T-helper 2 cell (primary cell): ENCODE data around the gene STK11.
A peak's percentile ranks its signal among the peaks of the same experiment; 100 is the strongest.
"Not testable (repeated sequence)": the region's sequence is repeated elsewhere in the genome, so short reads cannot be mapped to it uniquely, and the experiment has no call there.

Experiments used
- DNase-seq, 5 experiments: peaks; one replicate each; pipeline versions ENCODE4 v3.0.0 to v3.0.0-alpha.2; 2012 to 2022

The STK11 gene

DNA sequence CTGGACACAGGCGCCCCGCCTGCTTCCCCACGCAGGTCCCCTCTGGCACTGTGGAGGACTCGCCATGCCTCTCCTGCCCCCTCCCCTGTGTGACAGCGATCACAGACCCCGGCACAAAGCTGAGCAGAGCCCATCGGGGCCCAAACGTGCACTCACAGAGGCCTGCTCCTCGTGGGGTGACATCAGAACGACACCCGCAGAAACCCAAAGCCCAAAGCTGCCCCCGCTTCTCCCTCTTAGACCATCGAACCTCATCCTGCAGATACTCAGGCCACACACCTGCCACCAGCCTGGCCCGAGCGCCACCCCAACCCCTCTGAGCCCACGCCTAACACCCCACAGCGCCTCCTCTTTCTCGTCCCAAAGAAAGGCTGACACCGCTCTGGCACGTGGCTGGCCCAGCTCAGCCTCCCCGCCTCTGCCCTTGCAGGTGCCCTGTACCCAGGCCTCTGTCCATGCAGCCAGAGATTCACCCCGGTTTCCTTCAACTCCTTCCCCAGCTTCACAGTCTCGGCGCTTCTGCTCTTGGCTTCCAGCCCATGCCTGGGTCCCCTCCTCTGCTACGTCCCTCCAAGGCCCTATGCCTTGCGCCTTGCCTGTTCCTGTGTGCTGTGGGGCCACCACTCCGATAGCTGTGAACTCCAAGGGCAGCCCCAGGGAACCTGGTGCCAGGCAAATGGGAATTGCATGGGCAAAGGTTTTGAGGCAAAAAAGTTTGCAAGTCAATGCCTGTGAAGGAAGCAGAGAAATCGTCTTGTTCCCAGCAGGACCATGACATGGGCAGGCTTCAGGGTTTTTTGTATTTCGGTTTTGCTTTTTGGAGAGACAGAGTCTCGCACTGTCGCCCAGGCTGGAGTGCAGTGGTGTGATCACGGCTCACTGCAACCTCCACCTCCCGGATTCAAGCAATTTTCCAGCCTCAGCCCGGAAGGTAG, 33.1 kb downstream of the STK11 start:
- DNase-seq = no peak

DNA sequence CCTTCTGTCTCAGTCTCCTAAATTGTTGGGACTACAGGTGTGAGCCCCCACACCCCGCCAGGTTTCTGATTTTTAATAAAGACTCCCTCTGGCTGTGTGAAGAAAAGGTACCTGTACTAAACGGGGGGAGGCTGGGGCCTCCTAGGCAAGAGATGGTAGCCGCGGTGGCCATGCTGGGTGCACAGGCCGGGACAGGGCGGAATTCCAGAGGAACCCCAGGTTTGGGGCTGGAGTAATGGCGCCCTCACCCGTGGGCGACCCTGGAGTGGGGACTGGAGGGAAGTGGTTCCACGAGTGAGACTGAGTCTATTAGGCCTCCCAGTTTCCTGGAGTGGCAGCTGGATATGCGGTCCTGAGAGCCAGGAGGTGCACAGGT, 33.8 kb downstream of the STK11 start:
- DNase-seq = no peak

DNA sequence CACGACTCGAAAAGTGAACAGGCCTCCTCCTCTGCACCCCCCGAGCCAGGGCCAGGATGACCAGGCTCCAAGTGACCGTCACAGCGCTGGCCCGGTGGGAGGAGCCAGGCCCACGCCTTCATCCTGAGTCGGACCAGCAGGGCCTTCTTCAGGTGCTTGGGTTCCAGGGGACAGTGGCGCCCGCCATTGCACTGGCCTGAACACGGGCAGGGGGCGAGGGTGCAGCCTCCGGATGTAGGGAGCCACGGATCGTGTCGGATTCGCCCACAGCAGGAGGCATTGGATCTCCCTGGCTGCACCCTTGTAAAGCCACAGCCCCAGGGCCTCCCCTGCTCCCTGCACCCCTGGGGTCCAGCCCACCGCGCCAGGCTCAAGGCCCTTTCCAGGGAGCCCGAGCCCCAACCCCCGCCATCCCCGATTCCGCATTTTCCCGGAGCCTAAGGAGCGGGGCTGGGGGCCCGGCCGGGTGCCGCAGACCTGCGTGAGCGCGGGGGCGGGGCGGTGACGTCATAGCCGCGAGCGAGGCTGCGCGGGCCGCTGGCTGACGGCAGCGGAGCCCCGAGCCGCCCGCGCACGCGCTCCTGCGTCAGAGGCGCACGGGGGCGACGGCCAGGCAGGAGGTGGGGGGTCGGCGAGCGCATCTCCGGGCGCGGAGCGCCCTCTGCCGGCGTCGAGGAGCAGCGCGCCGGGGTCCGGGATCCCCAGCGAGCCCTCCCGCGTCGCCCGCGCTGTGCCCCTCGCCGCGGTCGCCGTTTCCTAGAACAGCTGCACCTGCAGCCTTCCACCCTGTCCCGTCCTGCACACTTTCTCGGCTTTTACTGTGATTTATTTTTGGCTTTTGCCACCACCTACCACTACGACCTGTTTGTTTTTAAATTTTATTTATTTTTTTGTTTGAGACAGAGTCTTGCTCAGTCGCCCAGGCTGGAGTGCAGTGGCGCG, 34.5 kb downstream of the STK11 start:
- DNase-seq = peak; percentile 89 to 94 (median 93)

DNA sequence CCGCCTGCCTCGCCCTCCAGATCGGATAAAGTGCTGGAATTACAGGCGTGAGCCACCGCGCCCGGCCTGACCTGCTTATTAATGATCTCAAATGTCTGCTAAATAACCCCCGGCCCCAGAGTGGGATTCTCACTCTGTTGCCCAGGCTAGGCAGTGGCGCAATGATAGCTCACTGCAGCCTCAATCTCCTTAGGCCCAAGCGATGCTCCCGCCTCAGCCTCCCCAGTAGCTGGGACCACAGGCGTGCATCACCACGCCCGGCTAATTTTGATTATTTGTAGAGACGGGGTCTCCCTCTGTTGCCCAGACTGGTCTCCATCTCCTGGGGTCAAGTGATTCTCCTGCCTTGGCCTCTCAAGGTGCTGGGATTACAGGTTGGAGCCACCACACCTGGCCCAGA, 35.3 kb downstream of the STK11 start:
- no peak for DNase-seq

DNA sequence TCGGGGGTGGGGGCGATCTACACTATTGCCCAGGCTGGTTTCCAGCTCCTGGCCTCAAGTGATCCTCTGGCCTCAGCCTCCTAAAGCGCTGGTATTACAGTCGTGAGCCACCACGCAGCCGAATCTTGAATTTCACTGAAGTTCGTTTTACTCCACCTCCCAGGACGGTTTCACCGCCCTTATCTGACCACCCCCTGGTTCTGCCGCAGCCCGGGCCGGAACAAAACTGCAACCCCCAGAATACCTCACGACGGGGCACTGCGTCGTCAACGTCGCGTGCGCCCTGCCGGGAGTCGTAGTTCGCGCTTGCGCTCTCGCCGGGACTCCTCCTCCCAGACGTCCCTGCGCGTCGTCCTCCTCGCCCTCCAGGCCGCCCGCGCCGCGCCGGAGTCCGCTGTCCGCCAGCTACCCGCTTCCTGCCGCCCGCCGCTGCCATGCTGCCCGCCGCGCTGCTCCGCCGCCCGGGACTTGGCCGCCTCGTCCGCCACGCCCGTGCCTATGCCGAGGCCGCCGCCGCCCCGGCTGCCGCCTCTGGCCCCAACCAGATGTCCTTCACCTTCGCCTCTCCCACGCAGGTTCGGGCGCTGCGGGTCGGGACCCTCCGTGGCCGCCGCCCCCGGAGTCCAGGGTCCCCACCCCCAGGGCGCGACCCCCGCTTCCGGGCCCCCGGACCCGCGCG, 36.0 kb downstream of the STK11 start, which contains the start of gene ATP5F1D:
TSS of gene ATP5F1D (plus strand) at position 335 of the 679 bp plus-strand sequence. CDS start at position 435, 100 bp downstream.
- DNase-seq = peak; percentile 74 to 96 (median 87)

DNA sequence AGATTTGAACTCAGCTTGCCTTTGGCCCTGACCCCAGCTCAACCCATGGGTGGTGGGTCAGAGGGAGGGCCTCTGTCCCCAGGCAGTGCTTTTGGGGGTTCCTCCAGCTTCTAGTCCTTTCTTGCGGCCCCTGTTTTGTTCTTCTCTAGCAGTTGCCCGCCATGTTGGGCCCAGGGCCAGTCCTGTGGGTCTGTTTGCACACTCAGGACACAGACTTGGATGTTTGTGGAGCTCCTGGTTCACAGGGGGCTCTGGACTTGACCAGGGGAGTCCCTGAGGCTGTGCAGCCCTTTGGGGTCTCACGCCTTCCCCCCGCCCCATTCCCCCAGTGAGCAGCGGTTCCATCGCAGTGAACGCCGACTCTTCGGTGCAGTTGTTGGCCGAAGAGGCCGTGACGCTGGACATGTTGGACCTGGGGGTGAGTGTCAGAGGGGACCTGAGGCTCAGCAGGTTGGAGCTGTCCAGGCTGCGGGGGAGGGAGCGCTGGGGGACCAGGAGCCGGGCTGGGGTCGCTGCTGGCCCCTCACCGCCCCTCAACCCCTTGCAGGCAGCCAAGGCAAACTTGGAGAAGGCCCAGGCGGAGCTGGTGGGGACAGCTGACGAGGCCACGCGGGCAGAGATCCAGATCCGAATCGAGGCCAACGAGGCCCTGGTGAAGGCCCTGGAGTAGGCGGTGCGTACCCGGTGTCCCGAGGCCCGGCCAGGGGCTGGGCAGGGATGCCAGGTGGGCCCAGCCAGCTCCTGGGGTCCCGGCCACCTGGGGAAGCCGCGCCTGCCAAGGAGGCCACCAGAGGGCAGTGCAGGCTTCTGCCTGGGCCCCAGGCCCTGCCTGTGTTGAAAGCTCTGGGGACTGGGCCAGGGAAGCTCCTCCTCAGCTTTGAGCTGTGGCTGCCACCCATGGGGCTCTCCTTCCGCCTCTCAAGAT, 38.5 kb downstream of the STK11 start:
- DNase-seq = peak; percentile 66 to 85 (median 77)

DNA sequence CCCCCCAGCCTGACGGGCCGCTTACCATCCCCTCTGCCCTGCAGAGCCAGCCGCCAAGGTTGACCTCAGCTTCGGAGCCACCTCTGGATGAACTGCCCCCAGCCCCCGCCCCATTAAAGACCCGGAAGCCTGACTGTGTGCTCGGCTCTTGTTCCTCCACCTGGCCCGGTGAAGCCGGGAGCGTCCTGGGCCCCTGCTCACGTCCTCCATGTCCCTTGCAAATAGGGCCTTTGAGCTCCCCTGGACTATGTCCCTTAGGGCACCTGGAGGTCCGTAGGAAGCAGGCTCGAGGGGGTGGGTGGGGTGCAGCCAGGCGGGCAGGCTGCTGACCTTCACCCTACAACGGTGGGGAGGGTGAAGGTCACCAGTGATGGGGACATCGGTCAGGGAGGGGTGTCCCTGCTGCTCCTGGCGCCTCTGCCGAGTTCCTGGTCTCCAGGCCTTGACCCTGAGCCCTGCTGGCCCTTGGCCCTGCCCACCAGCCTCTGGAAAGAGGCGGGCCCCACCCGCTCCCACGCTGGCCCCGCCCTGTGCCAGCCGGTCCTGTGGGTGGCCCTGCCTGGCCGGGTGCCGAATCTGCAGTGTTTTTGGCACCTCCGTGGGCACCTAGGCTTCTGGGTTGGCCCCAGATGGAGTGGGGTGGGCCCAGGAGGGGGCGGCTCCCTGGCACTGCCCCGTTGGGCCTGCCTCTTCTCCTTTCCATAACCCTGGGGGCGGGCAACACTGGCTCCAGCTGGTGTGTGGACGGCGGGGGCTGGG, 39.3 kb downstream of the STK11 start:
- no peak for DNase-seq

DNA sequence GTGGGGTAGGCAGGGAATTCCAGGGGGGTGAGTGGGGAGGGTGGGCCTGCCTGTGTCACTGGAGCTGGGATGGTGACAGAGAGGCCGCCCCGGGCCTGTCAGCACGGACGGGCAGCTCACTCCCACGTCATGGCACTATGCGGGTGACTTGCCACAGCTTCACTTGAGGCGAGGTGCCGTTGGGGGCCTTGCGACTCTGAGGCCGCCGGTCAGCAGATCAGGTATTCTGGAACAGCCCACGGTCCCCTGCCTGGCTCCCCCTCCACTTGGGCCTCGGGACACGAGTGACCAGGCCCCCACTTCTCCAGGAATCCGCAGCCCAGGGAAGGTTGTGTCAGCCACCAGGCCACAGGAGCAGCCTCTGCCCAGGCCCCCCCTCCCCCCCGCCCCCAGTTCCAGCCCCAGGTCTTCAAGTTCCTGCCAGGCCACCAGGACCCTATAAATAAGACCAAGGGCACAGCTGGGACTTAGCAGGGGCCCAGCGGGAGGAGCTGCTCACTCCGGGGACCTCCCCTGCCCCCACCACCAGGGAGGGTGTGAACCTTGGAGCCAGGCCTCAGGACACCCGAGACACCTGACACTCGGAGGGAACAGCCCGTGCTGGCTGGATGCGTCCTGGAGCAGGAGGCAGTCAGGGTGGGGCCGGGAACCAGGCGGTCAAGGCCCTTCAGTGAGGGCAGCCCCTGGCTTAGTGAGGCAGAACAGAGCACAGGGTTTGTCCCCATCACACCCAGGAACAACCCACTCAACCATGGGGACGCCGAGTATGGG, 40.1 kb downstream of the STK11 start:
- no peak for DNase-seq

DNA sequence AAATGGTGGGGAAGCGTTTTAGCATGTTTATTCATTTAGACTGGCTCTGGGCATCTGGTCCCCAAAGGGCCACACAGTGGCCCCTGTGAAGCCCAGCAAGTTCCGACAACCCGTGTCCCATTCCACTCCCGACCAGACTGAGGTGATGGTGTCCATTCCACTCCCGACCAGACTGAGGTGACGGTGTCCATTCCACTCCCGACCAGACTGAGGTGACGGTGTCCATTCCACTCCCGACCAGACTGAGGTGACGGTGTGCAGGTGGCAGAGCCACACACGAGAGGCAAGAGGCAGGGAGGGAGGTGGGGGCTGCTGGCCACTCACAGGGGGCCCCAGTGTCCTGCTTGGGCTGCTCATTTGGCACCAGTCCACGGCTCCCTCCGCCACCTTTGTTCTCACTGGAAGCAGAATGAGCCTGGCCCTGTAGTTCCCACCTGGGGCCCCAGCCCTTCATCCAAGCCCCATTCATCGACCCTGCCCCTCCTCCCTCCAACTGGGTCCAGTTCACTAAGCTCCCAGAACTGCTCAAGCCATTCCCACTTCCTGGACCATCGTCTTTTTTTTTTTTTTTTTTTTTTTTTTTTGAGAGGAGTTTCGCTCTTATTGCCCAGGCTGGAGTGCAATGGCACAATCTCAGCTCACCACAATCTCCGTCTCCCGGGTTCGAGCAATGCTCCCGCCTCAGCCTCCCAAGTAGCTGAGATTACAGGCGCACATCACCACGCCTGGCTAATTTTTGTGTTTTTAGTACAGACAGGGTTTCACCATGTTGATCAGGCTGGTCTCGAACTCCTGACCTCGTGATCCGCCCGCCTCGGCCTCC, 40.9 kb downstream of the STK11 start:
- DNase-seq = not testable (repeated sequence)

DNA sequence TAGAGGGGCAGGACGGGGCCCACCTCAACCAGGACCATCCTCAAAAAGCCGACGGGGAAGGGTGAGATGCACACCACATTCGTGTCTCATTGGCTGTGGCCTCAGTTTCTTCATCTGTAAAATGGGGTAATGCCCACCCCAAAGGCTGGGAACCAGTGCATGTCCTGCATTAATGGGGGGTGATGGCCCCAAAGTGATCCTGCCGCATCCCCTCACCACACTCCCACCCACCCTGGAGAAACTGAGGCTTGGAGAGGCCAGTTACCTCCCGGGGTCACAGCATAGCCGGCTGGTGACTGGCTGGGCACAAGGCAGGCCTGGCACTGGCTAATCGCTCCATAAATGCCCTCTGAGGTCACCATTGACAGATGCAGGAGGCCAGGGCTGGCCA, 42.2 kb downstream of the STK11 start:
- no peak for DNase-seq

DNA sequence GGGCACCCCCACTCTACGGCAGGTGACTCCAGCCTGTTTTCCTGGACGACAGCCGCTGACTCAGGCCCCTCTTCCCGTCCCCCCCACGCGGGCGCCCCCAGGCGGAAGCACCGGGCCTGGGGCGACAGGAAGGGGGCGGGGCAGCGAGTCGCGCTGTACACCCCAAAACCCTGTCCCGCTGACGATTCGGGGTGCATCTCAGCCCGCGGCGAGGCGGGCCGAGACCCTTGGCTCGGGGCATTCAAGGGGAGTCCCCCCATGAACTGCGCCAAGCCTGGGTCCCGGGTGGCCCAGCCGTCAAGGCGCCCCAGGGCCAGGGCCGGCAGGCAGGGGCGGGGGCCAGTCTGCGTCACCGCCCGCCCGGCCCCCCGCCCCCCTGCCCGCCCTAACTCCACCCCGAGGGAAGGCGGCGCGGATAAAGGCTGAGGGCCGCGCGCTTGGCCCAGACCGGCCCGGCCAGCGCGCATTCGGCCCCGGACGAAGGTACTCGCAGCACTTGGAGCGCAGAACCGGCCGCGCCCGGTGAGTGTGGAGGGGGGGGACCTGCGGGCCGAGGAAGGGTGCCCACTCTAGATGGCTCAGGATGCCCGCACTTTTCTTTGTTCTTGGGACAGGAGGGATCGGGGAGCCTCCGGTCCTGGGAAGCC, 42.7 kb downstream of the STK11 start, which contains the start of gene MIDN:
TSS of gene MIDN (plus strand) at position 445 of the 647 bp plus-strand sequence. CDS start 1,714 bp downstream, outside the sequence.
- peak in 4 of 5 experiments; percentile 63 to 80 (median 71) for DNase-seq

DNA sequence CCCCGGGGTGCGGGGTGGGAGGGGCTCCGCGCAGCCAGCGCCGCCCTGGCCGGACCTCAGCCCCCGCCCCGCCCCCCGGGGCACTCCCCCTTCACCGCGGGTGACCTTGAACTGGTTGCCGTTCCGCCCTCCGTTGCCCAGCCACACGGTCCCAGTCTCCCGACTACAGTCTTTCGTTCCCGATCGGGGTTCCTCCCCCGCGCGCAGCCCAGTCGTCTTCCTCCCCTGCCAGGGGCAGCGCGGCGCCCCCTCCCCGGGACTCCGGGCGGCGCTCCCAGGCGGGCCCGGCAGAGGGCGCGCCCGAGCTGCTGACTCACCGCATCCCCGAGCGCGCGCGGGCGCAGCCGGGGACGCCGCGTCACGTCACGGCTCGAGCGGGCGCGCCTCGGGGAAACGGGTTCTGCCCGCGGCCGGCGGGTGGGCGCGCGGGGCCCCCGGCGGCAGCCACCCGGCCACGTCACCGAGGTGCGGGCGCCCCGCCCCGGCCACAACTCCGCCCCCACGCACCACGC, 43.3 kb downstream of the STK11 start:
- DNase-seq = peak; percentile 75 to 90 (median 81)

DNA sequence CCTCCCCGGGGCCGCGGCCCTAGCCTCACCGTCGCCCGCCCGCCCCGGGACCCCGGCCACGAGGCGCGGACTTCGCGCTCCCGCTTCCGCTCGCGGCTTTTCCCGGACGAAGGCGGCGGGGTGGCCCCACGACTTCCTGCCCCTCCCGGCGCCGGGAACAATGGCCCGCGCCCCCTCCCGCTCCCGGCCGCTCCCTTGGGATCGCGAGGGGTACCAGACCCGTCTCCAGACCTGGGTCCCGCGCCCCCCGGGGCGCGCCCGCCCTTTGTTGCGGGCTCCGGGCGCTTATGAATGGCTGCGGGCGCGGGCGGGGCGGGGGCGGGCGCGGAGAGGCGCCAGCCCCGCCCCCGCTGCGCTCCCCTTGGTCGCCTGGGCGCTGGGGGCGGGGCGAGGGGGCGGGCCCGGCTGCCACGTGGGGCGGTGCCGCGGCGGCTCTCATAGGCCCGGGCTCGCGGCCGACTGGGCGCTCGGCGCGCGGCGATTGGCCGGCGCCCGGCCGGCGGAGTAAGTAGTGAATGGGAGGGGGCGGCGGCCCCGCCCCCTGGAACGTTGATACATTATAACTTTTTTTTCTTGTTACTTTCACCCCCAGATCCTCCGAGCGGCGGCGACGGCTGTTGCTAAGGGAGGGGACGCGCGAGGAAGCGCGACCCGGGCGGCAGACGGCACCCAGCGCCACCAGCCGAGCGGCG, 43.9 kb downstream of the STK11 start:
- DNase-seq = peak; percentile 90 to 98 (median 92)

DNA sequence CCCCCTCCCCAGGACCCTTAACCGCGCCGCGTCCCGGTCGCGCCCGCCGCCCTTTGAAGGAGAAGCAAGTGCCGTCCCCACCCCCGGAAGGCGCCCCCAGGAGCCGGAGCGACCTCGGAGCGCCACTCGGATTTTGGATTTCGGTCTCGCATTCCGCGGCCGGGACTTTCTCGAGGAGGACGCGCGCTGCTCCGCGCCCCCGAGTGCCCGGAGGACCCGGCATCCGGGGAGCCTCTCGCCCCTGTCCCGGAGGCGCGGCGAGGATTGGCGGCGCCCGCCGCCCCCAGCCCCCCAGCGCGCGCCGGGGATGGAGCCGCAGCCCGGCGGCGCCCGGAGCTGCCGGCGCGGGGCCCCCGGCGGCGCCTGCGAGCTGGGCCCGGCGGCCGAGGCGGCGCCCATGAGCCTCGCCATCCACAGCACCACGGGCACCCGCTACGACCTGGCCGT, 44.4 kb downstream of the STK11 start:
- DNase-seq = no peak

DNA sequence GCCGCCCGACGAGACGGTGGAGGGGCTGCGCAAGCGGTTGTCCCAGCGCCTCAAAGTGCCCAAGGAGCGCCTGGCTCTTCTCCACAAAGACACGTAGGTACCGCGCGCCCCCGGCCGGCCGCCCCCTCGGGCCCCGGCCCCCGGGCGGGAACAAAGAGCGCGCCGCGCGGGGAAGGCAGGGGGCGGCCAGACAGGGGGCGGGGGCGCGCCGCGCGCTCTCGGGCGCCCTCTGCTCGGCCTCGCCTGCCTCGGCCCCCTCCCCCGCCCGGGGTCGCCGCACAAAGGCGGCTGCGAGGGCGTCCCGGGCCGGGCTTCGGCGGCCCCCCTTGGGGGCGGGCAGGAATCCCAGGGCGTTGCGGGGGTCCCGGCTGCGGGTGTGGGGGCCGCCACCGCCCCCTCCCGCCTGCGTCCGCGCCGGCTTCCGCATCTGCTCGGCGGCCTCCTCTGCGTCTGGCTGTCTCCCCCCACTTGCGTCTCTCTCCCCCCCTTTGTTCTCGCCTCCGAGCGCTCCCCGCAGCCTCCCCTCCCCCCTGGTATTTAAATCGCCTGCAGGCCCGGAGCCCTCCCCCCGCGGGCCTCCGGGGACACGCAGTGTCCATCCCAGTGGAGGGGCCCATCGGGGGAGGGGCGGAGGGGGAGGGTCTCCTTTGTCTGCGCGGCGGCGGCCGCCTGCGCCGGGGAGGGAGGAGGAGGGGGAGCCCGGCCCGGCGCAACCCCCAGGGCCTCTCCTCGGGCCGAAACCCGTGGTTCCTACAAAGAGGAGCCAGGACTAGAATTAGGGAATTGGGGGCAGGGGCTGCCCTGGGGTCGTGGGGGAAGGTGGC, 45.1 kb downstream of the STK11 start:
- DNase-seq = peak in 3 of 5 experiments; percentile 59 to 86 (median 69)
